GM10266 (cell line): ENCODE data around the gene TMEM63B.

Experiments
- DNase-seq: peaks from one replicate; pipeline ENCODE4 v3.0.0; 2012; ENCODE audit errors: extremely low spot score
- TF ChIP-seq, protein P1 (sequence below): IDR thresholded peaks from 2 replicates; pipeline ENCODE4 v1.5.1; 2012; ENCODE audit warnings: mild to moderate bottlenecking, low read depth; ENCODE audit not compliant: control insufficient read depth, insufficient read depth; ENCODE audit errors: missing control alignments

Gene TMEM63B

DNA sequence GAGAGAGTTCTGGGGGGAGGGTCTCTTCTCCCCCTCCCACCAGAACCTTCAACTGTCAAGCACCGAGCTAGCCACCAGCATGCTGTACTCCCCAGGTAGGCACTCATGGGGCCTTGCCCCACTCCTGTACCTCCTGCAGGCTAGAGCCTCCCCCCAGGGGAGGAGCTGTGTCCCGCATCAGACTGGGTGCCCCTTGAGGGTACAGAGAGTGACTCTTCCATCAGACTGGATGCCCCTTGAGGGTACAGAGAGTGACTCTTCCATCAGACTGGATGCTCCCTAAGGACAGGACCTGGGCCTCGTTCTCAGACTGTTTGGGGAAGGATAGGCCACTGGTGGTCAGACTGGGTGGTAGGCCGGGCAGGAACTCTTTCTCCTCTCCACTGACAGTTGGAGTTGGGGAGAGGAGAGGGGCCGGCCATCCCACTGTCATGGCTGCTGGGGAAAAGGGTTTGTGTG, 31.4 kb downstream of the TMEM63B start, which contains the start of gene CAPN11:
TSS of gene CAPN11 (plus strand) at position 51 of the 459 bp plus-strand sequence. CDS start at position 80, 29 bp downstream.
- TF ChIP-seq, protein P1, sequence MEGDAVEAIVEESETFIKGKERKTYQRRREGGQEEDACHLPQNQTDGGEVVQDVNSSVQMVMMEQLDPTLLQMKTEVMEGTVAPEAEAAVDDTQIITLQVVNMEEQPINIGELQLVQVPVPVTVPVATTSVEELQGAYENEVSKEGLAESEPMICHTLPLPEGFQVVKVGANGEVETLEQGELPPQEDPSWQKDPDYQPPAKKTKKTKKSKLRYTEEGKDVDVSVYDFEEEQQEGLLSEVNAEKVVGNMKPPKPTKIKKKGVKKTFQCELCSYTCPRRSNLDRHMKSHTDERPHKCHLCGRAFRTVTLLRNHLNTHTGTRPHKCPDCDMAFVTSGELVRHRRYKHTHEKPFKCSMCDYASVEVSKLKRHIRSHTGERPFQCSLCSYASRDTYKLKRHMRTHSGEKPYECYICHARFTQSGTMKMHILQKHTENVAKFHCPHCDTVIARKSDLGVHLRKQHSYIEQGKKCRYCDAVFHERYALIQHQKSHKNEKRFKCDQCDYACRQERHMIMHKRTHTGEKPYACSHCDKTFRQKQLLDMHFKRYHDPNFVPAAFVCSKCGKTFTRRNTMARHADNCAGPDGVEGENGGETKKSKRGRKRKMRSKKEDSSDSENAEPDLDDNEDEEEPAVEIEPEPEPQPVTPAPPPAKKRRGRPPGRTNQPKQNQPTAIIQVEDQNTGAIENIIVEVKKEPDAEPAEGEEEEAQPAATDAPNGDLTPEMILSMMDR = no peak
- no peak for DNase-seq

- TF ChIP-seq, protein P1 = no peak
- DNase-seq = no peak
Observed at GRCh38 chr6:44161997-44162338, 34.6 kb downstream of the TMEM63B start.

GRCh38 chr6:44162876-44163625, 35.7 kb downstream of the TMEM63B start:
- TF ChIP-seq, protein P1 = no peak
- DNase-seq = no peak

DNA sequence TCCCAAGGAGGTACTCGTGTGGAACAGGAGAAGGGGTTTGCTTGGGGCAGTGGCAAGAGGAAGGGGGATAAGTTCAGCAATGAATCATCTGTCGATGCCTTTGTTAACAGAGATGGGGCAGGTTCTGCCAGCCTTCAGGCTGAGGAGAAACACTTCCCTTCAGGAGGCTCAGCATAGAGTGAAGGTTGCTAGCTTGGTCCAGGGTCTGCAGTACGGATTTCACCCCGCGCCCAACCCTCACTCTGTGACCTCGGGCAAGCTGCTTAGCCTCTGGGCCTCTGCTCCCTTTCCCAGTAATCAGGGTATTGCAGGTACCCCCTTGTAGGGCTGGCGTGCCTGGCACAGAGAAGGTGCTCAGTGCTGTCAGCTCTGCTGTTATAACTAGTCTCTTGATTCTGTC, 38.8 kb downstream of the TMEM63B start:
- DNase-seq = no peak
- TF ChIP-seq, protein P1 = no peak

- TF ChIP-seq, protein P1 = no peak
Observed at GRCh38 chr6:44166591-44167184, 39.3 kb downstream of the TMEM63B start.

GRCh38 chr6:44167567-44167966, 40.2 kb downstream of the TMEM63B start:
- no peak for DNase-seq
- TF ChIP-seq, protein P1 = no peak

More at GRCh38 chr6:44166591-44167184, 39.3 kb downstream of the TMEM63B start:
- no peak for DNase-seq

DNA sequence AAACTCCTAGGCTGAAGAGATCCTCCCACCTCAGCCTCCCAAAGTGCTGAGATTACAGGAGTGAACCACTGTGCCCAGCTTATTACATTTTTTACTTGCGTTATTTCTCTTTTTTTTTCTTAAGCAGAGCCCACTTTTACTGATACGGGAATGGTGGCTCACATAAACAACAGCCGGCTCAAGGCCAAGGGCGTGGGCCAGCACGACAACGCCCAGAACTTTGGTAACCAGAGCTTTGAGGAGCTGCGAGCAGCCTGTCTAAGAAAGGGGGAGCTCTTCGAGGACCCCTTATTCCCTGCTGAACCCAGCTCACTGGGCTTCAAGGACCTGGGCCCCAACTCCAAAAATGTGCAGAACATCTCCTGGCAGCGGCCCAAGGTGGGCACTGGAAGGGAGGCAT, 41.8 kb downstream of the TMEM63B start:
- DNase-seq = no peak
- TF ChIP-seq, protein P1 = no peak
